ENCODE results near the gene NFE2L1.
"Not testable (repeated sequence)": the region's sequence is repeated elsewhere in the genome, so short reads cannot be mapped to it uniquely, and the experiment has no call there.

The NFE2L1 gene

DNA sequence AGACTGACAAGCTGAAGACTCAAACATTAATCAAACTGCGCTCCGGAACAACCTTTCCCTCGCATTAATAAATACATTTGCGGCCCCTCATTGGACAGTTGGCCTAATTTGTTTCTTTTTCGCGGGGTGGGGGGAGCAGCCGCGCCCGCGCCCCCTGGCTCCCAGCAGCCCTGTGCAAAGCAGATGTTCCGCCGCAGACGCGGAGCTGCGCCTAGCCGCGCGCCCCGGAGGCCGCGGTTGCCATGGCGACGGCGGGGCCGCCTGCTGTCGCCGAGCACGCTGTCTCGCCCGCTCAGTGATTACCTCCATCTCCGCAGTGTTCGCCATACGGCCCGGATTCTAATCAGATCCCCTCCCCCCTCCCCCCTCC lies 36.0 kb upstream of the NFE2L1 start:
- Mint-ChIP-seq H3K36me3 (ENCODE audit: low read depth) (no peaks in the 10 kb centered on the region), H3K4me1 (peaks cover 49% of the 10 kb centered on the region), H3K9me3 (no peaks in the 10 kb centered on the region), H3K4me3 (peak overlapping the region; percentile 74 to 81 (median 76)), H3K27ac (no peak overlapping the region), H3K27me3 (ENCODE audit: low read depth) (peaks cover 40% of the 10 kb centered on the region)
- TF ChIP-seq, protein P1, sequence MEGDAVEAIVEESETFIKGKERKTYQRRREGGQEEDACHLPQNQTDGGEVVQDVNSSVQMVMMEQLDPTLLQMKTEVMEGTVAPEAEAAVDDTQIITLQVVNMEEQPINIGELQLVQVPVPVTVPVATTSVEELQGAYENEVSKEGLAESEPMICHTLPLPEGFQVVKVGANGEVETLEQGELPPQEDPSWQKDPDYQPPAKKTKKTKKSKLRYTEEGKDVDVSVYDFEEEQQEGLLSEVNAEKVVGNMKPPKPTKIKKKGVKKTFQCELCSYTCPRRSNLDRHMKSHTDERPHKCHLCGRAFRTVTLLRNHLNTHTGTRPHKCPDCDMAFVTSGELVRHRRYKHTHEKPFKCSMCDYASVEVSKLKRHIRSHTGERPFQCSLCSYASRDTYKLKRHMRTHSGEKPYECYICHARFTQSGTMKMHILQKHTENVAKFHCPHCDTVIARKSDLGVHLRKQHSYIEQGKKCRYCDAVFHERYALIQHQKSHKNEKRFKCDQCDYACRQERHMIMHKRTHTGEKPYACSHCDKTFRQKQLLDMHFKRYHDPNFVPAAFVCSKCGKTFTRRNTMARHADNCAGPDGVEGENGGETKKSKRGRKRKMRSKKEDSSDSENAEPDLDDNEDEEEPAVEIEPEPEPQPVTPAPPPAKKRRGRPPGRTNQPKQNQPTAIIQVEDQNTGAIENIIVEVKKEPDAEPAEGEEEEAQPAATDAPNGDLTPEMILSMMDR (IDR thresholded peaks at IDR 0.05; ENCODE audit: unreplicated experiment in 3 of 3): no peak

DNA sequence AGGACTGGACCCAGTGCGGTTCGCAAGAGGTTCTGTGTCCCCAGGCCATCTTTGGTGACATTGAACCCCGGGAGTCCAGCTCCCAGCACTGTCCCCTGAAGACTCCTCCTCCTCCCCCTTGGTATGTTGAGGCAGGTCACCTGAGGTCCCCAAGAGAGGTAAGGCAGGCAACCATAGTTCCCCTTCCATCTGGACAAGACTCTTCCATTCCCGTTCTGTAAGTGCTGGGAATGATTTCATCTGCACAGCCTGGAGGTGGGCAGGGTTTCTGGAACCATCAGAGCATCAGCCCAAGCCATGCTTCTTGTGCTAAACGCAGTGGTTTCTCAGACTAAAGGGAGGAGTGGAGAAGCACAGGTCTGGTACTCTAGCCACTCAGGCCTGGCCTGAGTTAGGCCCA lies 35.5 kb upstream of the NFE2L1 start:
- peaks cover 46% of the 10 kb centered on the region for H3K4me1 Mint-ChIP-seq
- peak overlapping the region; percentile 74 to 85 (median 78) for H3K4me3 Mint-ChIP-seq
- no peaks in the 10 kb centered on the region for H3K36me3 Mint-ChIP-seq (ENCODE audit: low read depth)
- TF ChIP-seq, protein P1 (IDR thresholded peaks at IDR 0.05; ENCODE audit: unreplicated experiment in 3 of 3): no peak
- no peaks in the 10 kb centered on the region for H3K9me3 Mint-ChIP-seq
- peaks cover 40% of the 10 kb centered on the region for H3K27me3 Mint-ChIP-seq (ENCODE audit: low read depth)
- H3K27ac Mint-ChIP-seq: peak overlapping the region; percentile 29 to 77 (median 71)

DNA sequence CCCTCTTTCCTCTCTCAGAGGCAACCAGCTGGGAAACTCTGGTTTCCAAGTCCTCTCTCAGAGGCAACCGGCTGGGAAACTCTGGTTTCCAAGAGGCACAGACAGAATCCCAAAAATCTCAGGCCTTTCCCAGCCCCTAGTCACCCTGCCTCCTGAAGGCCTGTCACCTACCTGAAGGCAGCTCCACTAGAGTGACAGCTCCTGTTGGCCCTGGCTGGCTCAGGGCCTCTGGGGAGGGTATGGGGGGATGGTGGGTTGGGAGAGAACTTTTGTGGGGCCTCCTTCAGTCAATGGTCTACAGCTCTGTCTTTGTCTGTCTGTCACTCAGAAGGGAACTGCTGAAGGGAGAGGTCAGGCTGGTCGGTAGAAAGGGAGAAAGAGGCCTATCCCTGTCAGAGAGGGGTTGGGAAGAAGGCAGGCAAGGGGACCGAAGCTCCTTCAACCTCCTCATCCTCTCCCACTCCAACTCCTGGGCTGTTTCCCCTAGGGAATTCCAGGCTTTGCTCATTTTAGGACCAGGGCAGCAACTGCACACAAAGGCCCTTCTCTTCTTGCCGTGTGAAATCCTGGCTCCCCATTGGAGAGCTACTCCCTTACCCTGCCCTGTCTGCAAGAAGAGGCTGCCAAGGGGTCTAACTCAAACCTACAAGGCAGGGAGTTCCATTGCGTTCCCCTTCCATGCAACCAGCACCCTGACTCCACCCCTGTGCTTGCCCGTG lies 34.1 kb upstream of the NFE2L1 start:
- H3K27ac Mint-ChIP-seq: peak overlapping the region; percentile 66 to 75 (median 71)
- H3K4me3 Mint-ChIP-seq: peak overlapping the region; percentile 8 to 78 (median 20)
- H3K36me3 Mint-ChIP-seq (ENCODE audit: low read depth): no peaks in the 10 kb centered on the region
- H3K9me3 Mint-ChIP-seq: no peaks in the 10 kb centered on the region
- H3K27me3 Mint-ChIP-seq (ENCODE audit: low read depth): peaks cover 46% of the 10 kb centered on the region
- TF ChIP-seq, protein P1 (IDR thresholded peaks at IDR 0.05; ENCODE audit: unreplicated experiment in 3 of 3): no peak
- peaks cover 51% of the 10 kb centered on the region for H3K4me1 Mint-ChIP-seq

DNA sequence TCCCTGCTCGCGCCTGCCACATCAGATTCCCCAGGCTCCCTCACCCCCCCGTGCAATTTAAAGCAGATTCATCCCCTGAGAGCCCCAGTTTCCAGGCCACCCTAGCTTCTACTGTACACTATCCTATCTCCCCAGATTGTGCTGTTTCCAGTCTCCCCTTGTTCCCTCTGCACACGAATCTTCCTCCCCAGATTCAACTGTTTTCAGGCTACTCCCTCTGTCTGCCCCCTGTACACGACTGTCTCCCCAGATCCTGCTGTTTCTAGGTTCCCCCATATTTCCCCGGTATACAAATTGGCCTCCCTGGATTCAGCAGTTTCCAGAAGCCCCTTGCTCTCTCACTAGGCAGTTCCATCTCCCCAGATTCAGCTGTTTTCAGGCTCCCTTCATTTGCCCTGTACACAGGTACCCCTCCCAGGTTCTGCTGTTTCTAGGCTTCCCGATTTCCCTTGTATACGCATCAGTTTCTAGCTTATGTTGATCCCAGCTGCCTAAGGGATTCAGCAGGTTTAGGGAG lies 33.5 kb upstream of the NFE2L1 start:
- H3K27me3 Mint-ChIP-seq (ENCODE audit: low read depth): peaks cover 50% of the 10 kb centered on the region
- TF ChIP-seq, protein P1 (IDR thresholded peaks at IDR 0.05; ENCODE audit: unreplicated experiment in 3 of 3): no peak
- H3K36me3 Mint-ChIP-seq (ENCODE audit: low read depth): no peaks in the 10 kb centered on the region
- peaks cover 51% of the 10 kb centered on the region for H3K4me1 Mint-ChIP-seq
- peak overlapping the region; percentile 0 to 14 (median 8) for H3K4me3 Mint-ChIP-seq
- no peaks in the 10 kb centered on the region for H3K9me3 Mint-ChIP-seq
- H3K27ac Mint-ChIP-seq: peak overlapping the region; percentile 66 to 75 (median 71)

DNA sequence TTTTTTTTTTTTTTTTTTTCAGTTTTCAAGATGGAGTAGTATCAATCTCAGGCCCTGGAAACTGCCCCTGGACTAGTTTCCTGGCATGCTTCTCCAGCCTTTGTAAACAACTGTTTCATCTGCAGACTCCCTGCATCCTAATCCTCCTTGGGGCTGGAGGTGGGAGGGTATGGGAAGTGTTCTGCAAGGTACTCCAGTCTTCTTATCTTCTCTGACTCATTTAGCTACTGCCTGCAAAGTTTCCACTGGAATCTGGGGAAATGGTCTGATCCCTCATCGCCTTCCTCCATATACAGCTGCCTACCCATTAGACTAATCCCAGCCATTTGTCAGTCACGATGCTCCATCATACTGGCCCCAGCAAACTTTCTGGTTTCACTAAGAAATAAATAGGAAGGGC lies 32.0 kb upstream of the NFE2L1 start:
- H3K36me3 Mint-ChIP-seq (ENCODE audit: low read depth): no peaks in the 10 kb centered on the region
- H3K27ac Mint-ChIP-seq: peak overlapping the region in 2 of 3 experiments; percentile 10 to 28
- peaks cover 46% of the 10 kb centered on the region for H3K4me1 Mint-ChIP-seq
- H3K27me3 Mint-ChIP-seq (ENCODE audit: low read depth): peaks cover 58% of the 10 kb centered on the region
- H3K4me3 Mint-ChIP-seq: peak overlapping the region in 1 of 3 experiments; percentile 26
- no peaks in the 10 kb centered on the region for H3K9me3 Mint-ChIP-seq
- TF ChIP-seq, protein P1 (IDR thresholded peaks at IDR 0.05; ENCODE audit: unreplicated experiment in 3 of 3): no peak

DNA sequence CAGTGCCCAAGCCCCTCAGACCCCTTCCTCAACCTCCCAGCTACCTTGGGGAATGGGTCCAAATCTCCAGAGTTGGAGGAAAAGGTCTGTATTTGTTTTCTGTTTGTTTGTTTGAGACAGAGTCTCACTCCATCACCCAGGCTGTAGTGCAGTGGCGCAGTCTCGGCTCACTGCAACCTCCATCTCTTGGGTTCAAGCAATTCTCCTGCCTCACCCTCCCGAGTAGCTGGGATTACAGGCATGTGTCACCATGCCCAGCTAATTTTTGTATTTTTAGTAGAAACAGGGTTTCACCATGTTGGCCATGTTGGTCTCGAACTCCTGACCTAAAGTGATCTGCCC lies 30.4 kb upstream of the NFE2L1 start:
- not testable (repeated sequence) for H3K36me3 Mint-ChIP-seq (ENCODE audit: low read depth); H3K27ac Mint-ChIP-seq; H3K4me3 Mint-ChIP-seq; H3K9me3 Mint-ChIP-seq
- Mint-ChIP-seq H3K27me3 (ENCODE audit: low read depth) (peaks cover 65% of the 10 kb centered on the region), H3K4me1 (peaks cover 38% of the 10 kb centered on the region)
